GM19351 (cell line): ENCODE results near the gene SH3PXD2A.

Source experiments
- ATAC-seq: cut with Tn5 transposase; IDR thresholded peaks from one replicate; pipeline ENCODE4 v1.9.1; 2021; ENCODE audit warnings: mild to moderate bottlenecking, moderate library complexity; ENCODE audit not compliant: unreplicated experiment

Gene SH3PXD2A

GRCh38 chr10:103855424-103855823 is at the start of gene SH3PXD2A:
Gene SH3PXD2A, minus strand, starts transcription at chr10:103855576. Its CDS starts 310 bp downstream, at chr10:103855266.
- no peak for ATAC-seq

GRCh38 chr10:103901299-103901698 is 45.9 kb upstream of the SH3PXD2A start:
- no peak for ATAC-seq

DNA sequence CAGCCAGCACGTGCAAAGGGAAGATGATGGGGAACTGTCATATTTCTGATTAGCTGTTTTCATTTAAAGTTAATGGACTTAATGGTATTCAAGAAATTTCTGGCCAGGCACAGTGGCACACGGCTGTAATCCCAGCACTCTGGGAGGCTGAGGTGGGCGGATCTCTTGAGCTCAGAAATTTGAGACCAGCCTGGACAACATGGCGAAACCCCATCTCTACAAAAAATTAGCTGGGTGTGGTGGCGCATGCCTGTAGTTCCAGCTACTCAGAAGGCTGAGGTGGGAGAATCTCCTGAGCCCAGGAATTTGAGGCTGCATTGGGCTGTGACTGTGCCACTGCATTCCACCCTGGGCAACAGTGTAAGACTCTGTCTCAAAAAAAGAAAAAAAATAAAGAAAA is 43.9 kb upstream of the SH3PXD2A start:
- ATAC-seq, result no peak

- ATAC-seq, result no peak
These were observed 41.9 kb upstream of the SH3PXD2A start for GRCh38 chr10:103897241-103897774.

- ATAC-seq, result no peak
These were observed 40.8 kb upstream of the SH3PXD2A start for GRCh38 chr10:103896225-103896624.

DNA sequence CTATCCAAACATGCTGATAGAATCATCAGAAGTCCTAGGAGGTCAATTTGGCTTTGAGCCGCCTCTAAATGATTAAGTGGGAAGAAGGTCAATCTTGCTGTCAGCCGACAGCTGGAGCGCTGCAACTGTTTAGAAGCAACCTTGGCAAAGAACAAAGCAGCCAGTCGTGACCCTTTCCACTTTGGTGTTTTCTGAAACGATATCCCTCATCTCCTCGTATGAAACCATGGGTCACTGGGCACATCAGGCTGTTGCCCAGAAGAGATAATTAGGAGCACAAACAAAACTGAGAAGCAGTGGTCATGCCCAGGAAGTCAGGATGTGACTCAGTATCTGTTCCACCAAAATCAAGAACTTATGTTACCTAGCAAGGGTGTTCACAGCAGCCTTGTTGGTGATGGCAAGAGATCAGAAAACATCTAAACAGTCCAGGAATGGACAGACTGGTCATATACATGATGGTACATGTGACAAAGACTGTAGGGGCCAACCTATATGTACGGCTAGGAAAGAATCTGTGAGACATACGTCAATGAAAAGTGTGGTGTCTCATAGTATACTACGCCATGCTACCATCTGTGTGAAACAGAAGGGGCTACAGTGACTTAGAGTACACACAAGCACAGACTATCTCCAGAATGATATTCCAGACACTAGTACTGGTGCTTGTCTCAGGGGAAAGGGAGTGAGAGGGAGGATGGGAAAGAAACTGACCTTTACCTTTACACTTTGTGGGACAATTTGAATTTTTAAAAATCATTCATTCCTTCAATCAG is 40.2 kb upstream of the SH3PXD2A start:
- no peak for ATAC-seq

DNA sequence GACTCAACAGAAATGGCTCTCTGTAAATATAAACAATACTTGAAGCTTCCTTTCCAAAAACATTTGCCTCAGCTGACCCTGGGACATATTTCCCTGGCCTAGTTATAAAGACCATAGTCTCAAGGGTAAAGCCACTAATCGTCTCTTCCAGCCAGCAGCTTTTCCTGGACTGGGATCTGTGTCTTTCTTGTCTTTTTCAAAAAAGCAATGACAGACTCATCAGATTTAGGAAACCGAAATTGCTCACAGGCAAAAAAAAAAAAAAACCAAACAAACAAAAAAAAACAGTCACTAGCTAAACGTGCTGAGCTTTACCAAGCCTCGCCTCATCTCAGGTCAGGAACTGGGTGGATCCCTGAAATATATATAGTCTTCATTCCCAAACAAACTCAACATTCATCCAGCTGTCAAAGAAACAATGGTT is 39.1 kb upstream of the SH3PXD2A start:
- ATAC-seq, result no peak

DNA sequence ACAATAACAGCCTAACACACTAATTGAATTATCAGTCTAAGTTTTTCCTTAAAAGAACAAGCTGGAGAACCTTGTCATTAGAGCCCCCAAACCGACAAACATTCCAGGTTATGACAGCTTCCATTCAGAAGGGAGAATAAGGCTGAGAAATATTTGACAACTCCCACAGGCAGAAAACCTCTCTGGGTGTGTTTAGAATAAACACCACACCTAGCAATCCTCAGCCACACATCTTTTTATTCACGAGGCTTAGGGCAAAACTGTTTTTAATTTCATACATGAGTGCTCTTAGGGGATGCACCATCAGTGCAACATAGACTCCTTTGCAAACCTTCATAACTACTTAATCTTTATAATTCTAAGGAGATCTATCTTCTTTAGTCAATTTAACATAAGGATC is 38.4 kb upstream of the SH3PXD2A start:
- ATAC-seq, result no peak

DNA sequence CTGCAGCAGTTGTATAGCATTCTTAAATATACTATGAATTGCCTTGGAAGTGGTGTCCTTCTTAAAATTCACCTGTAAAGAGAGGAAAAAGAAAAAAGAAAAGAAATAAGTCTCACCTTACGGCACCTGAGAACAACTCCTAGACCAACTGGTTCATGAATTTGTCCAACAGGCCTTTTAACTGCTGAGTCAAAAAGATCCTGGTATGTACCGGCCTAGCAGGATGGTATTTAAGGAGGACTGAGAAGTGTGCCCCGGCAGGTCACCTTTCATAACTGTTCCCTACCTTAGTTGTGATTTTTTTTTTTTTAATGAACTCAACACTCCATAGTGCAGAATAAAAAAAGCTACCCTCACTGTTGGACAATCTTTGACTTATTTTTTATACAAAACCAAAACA is 36.8 kb upstream of the SH3PXD2A start:
- ATAC-seq, result no peak

GRCh38 chr10:103890688-103891087 is 35.3 kb upstream of the SH3PXD2A start:
- ATAC-seq, result no peak

GRCh38 chr10:103890194-103890658 is 34.9 kb upstream of the SH3PXD2A start:
- ATAC-seq, result no peak

DNA sequence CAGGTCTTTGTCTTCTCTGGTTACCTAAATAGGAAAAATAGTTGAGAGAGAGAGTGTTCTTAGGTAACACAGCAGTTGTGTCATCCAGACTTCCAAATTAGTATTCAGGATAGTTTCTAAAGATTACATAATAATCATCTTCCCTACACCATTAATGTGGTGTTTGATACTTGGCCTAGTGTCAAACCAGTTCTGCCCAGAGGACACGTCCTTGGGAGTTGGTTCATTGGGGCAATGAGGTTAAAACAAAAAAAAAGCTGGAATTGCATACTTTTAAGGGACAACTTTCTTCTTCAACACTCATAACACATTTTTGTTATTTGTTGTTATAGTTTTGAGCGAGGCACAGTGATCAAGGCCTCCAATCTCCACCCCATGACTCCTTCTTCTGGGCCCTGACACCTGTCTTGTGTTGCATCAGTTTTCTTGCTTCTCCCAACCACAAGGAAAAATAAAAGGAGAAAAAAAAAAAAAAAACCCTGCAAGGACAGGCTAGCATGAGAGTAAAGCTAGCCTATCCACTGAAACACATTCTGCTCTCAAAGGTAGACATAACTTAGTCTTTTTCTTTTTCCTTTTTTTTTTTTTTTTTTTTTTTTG is 33.8 kb upstream of the SH3PXD2A start:
- no peak for ATAC-seq

DNA sequence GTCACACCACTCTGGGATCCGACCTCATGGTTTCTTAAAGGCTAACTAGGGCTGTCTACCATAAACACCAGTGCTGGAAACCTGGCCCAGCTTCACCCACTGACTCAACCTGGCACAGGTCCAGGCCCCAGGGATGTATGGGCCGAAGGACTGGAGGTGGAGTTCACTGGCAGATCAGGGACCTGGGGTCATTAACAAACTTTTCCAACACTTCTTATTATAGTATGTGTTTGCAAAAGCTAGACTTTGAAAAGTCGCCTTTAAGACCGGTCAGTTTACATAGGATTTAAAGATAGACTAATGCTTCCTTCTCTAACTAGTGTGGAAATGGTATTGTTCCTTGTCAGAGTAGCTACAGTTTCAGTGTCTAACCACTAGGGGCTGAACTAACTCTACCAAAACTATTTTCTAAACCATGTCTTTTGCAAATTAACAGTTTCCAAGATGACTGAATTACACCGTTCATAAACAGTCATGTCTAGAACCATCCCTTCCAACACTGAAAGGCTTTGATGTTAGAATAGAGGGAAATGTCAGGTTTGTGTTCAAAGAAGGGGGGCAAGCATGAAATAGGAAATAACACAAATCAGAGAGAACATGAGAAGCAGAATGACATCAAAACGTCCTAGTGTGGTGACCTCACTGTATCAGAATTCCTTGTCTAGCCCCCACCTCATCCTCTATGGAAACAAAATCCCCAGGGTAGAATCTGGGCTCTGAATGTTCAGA is 32.9 kb upstream of the SH3PXD2A start:
- ATAC-seq, result peak; percentile 67

GRCh38 chr10:103885617-103886016 is 30.2 kb upstream of the SH3PXD2A start:
- ATAC-seq, result no peak

GRCh38 chr10:103884681-103885139 is 29.3 kb upstream of the SH3PXD2A start:
- peak; percentile 58 for ATAC-seq

- no peak for ATAC-seq
These were observed 27.1 kb upstream of the SH3PXD2A start for GRCh38 chr10:103882285-103883007.

- no peak for ATAC-seq
These were observed 26.3 kb upstream of the SH3PXD2A start for GRCh38 chr10:103881416-103882284.

DNA sequence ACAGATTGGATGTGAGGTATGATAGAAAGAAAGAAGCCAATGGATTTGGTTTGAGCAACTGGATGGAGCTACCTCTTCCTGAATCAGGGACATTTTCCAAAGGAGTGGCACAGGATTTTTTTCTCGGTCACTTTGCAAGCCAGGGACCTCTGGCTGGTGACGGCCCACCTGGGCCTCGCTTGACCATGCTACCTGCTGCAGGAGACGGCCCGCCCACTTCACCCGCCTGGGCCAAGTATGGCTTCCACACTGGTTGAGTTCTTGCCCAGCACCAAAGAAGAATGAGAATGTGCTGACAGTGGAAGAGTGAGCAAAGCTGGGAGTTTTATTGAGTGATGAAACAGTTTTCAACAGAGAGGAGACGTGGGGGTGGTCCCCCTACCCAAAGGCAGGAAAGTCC is 24.5 kb upstream of the SH3PXD2A start:
- no peak for ATAC-seq

GRCh38 chr10:103879409-103879808 is 24.0 kb upstream of the SH3PXD2A start:
- no peak for ATAC-seq

DNA sequence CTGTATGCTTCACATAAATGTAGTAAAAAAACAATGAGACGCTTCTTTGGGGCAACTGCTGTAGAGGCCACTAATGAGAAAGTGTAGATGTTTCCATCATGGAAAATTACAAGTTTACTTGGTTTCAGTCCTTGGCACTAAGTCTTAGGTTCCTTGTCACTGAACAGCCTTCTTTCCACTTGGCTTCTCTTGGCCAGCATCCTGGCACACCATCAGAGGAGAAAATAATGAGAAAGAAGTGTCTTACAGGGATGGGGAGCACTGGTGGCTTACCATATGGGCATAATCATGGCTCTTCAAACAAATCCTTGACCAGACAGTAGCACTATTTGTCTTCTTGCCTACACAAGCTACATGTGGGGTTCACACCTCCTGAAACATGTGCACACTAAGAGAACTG is 22.5 kb upstream of the SH3PXD2A start:
- no peak for ATAC-seq
